AG08396 (cell line): ENCODE measurements around the gene FKBP10.
"Not testable (repeated sequence)": the region's sequence is repeated elsewhere in the genome, so short reads cannot be mapped to it uniquely, and the experiment has no call there.

Experiments
- DNase-seq: peaks from one replicate; pipeline ENCODE4 v3.0.0; 2012; ENCODE audit warnings: low spot score, mixed read lengths

Gene FKBP10

GRCh38 chr17:41810659-41811548 is 1.9 kb upstream of the FKBP10 start:
- DNase-seq, result no peak

DNA sequence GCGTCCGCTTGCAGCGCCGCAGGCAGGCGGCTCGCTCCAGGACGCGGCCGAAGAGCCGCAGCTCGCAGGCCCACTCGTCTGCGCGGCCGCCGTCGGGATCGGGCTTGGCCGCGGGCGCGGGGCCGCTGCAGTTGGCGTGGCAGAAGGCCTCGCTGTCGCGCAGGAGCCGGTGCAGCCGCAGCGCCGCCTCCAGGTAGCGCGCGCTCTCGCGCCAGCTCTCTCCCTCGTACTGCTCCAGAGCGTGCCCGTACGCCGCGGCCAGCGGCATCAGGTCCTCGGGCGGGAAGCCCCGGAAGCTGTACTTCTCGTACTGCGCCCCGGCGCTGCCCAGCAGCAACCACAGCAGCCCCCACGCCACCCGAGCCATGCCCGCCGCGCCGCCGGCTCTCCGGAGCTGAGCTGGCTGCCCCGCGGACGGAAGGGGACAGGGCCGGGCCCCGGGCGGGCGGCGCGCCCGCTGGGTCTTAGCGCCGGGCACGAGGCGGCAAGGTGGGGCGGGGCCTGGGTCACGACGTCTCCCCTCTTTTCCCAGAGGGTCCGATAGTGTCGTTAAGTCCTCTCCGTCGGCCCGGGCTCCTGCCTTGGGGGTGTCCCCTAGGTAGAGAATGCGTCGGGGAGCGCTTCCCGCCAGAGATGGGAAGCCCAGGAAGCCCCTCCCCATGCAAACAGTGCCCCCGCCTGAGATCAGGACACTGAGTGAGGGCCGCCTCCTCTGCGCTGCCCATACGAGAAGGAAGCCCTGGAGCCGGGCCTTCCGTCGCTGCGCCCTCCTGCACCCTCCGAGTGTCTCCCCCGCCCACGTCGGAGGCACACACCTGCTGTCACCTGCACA is 1.0 kb upstream of the FKBP10 start, which contains the start of gene P3H4:
P3H4 (minus strand) TSS at position 401 of the 832 bp plus-strand sequence; CDS start at position 367, 34 bp downstream.
- peak; percentile 90 for DNase-seq

- no peak for DNase-seq
These were observed 412 bp downstream of the FKBP10 start for GRCh38 chr17:41813152-41813680.

- DNase-seq, result no peak
These were observed 908 bp downstream of the FKBP10 start for GRCh38 chr17:41813699-41814124.

GRCh38 chr17:41814195-41814594 is 1.4 kb downstream of the FKBP10 start:
- no peak for DNase-seq

DNA sequence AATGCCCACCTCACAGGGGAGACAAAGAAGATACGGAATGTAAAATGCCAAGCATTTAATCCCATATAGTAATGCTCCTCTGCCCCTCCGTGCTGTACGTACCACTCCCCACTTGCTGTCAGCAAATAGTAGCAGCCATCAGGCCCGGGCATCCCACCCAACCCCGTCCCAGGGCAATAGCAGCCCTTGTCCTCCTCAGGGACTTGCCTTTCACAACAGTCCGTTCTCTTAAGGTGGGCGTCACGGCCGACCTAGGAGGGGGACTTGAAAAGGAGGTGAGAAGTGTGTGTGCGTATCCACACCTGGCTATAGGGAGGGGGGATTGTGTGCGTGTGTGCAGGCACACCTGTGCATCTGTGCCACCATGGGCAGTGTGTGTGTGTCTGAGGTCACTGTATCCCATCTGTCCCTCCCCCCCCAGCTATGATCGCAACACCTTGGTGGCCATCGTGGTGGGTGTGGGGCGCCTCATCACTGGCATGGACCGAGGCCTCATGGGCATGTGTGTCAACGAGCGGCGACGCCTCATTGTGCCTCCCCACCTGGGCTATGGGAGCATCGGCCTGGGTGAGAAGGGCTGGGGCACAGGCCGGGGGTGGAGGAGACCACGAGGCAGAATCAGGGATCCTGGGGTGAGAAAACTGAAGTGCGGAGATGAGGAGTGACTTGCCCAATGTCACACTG is 4.0 kb downstream of the FKBP10 start:
- no peak for DNase-seq

- no peak for DNase-seq
These were observed 5.2 kb downstream of the FKBP10 start for GRCh38 chr17:41818024-41818423.

GRCh38 chr17:41821776-41822175 is 9.0 kb downstream of the FKBP10 start:
- no peak for DNase-seq

- no peak for DNase-seq
These were observed 9.7 kb downstream of the FKBP10 start for GRCh38 chr17:41822216-41823140.

GRCh38 chr17:41823141-41823524 is 10.3 kb downstream of the FKBP10 start:
- DNase-seq, result no peak

DNA sequence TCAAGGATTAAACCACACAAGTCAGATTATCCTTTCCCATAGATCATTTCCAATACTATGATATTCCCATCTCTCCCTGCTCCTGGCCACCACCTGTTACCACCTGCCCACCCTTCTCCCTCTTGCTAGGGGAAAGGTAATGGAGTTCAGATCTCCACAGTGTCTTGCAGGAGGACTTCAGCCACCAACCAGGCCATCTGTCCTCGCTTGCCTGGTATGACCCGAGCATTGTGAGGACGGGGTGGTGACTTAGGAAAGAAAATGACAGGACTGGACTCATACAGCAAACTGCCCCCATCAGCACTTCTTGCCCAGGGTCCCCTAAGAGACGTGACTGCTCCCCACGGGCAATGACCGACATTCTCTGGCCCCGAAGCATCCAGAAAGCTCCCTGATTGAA is 10.8 kb downstream of the FKBP10 start:
- DNase-seq, result no peak

DNA sequence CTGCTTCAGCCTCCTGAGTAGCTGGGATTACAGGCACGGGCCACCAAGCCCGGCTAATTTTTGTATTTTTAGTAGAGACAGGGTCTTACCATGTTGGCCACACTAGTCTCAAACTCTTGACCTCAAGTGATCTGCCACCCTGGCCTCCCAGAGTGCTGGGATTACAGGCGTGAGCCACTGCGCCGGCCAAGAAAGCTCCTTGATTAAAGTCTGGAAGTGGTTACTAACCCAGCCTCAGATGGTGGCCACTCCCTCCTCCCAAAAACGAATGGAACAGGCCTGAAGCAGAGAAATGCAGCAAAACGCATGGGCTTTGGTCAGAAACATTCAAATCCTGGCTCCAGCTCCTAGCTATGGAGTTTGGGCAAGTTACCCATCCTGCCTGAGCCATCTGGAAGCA is 11.3 kb downstream of the FKBP10 start:
- DNase-seq, result no peak

GRCh38 chr17:41825175-41825845 is 12.5 kb downstream of the FKBP10 start:
- DNase-seq, result no peak

- DNase-seq, result not testable (repeated sequence)
These were observed 17.2 kb downstream of the FKBP10 start for GRCh38 chr17:41829961-41830360.

DNA sequence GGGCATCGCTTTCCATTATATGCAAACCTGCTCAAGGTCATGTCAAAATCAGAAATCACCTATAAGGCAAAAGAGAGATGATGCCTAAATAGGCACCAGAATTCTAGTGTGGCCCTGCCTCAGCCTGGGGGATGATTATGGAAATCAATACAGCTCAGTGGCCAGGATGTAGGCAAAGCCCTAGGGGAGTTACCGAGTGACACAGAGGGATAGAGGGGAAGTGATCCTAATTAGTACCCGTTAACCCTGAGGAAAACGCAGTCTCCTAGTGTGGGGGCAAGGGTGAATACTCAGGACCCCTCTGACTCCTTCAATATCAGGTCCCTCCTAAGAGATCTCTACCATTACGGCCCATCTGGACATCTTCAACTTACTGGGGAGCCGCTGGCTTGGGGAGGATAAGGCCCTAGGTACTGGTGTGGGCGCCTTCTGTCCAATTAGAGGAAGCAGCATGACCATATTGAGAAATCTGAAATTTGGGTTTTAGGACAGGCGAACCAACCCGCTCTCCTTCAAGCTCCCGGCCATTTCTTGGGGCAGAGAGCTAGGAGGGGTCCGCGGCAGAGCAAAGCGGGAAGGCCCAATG is 22.5 kb downstream of the FKBP10 start:
- peak; percentile 50 for DNase-seq

GRCh38 chr17:41835800-41836549 is 23.2 kb downstream of the FKBP10 start, which contains the start of gene NT5C3B:
Gene NT5C3B (minus strand): TSS chr17:41836232. CDS start chr17:41836193, 39 bp downstream.
- DNase-seq, result peak; percentile 96

DNA sequence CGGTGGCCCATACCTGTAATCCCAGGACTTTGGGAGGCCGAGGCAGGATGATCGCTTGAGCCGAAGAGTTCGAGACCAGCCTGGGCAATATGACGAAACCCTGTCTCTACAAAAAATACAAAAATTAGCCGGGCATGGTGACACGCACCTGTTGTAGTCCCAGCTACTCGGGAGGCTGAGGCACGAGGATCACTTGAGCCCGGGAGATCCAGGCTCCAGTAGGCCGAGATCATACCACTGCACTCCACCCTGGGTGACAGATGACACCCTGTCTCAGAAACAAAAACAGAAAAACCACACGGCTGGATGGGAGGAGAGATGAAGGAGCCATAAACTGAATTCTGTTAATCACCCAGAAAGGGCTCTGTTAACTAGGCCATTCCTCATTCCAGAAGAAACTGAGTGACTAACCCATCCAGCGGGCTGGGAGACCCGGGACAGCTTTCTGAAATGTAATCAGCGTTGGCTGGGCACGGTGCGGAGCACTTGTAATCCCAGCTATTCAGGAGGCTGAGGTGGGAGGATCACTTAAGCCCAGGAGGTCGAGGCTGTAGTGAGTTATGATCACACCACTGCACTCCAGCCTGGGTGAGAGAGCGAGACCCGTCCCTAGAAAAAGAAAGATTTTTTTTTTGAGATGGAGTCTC is 23.9 kb downstream of the FKBP10 start:
- DNase-seq, result peak; percentile 44

DNA sequence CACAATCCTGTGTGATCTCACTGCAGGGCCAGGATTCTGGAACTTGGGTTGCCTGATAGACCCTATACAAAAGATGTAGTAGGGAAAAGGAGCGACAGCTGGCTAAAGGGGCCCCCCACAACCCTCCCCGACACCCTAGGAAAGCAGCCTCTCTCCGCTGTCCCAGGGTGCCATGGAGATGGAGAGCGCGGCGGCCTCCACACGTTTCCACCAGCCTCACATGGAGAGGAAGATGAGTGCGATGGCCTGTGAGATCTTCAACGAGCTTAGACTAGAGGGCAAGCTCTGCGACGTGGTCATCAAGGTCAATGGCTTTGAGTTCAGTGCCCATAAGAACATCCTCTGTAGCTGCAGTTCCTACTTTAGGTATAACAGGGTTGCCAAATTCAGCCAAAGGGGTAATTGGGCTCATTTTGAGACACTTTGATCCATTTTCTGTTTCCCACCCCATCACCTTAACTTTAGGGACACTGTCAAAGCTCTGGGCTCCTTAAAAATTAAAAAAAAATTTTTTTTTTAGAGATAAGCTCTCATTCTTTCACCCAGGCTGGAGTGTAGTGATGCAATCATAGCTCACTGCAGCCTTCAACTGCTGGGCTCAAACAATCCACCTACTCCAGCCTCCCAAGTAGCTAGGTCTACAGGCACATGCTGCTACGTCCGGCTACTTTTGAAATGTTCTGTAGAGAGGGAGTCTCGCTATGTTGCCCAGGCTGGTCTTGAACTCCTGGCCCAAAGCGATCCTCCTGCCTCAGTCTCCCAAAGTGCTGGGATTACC is 25.1 kb downstream of the FKBP10 start, which contains the start of gene KLHL10:
KLHL10 (plus strand) TSS at position 65 of the 778 bp plus-strand sequence; CDS start at position 173, 108 bp downstream.
- DNase-seq, result no peak
